ENCODE data around the gene RNF130. TPM values are rescaled to one million over a fixed set of nuclear protein-coding genes. Genes with fewer than 3 reads are reported as not detected.
"Not testable (repeated sequence)": the region's sequence is repeated elsewhere in the genome, so short reads cannot be mapped to it uniquely, and the experiment has no call there.

The RNF130 gene
- total RNA-seq, 1 donor from 2014 or later = 61.3 TPM

DNA sequence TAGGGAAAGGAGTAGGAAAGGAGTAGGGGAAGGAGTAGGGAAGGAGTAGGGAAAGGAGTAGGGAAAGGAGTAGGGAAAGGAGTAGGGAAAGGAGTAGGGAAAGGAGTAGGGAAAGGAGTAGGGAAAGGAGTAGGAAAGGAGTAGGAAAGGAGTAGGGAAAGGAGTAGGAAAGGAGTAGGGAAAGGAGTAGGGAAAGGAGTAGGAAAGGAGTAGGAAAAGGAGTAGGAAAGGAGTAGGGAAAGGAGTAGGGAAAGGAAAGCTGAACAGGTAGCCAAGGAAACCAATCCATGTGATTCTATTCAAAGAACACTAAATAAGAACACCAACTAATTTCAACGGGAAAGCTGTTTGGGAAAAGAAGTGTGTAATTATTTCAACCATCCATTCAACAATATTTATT lies 56.0 kb downstream of the RNF130 start:
- DNase-seq = not testable (repeated sequence)

DNA sequence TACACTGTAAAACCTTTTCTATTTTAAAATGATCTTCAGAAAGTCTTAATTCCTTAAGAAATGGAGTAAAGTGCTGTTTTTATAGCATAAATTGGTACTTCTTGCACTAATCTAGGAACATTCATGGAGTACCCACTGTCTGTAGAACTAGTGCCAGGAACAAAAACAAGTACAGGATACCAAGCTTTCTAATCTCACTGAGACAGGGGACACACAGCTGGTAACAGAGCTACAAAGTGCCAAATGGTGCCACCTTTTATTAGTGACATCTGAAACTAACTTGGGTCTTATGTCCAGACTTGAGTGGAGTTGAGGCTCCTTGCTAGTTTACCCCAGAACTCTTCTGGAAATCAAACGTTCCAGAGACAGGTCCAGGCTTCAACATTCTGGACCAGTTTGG lies 57.9 kb downstream of the RNF130 start:
- no peak for DNase-seq

GRCh38 chr5:180012316-180012715 lies 59.2 kb downstream of the RNF130 start:
- no peak for DNase-seq

- DNase-seq = no peak
These were observed 60.9 kb downstream of the RNF130 start for GRCh38 chr5:180010636-180011035.

DNA sequence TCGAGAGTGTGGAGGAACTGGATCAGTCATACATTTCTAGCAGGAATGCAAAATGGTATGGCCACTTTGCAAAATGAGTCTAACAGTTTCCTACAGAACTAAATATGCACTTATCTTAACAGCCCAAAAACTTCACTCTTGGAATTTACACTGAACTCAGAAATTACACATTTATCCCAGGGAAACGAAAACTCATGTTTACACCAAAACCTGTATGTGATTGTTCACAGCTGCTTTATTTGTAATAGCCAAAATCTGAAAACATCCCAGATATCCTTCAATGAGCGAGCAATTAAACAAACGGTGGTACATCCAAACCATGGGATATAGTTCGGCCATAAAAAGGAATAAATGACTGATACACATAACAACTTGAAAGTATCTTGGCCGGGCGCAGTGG lies 62.0 kb downstream of the RNF130 start:
- no peak for DNase-seq

- no peak for DNase-seq
These were observed 63.1 kb downstream of the RNF130 start for GRCh38 chr5:180008433-180008832.

- peak; percentile 10 for DNase-seq
These were observed 64.0 kb downstream of the RNF130 start for GRCh38 chr5:180007582-180007981.

GRCh38 chr5:180006141-180006540 lies 65.4 kb downstream of the RNF130 start:
- DNase-seq = peak; percentile 20

DNA sequence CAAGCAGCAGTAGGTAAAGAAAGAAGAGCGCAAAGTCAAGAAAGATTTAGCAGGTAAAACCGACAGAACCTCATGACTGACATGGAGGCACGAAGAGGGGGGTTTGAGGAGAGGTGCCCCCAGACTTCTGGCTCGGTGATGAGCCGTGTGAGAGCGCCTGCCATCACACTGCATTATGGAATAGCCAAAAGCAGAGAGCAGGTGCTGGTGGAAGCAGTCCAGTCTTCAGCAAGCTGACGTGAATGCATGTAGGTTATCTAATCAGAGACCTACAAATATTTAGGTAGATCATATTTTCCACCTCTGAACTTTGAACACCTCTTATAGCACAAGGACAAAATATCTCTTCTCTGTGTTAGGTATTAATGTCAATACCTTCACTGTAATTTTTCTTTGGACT lies 68.4 kb downstream of the RNF130 start:
- no peak for DNase-seq

DNA sequence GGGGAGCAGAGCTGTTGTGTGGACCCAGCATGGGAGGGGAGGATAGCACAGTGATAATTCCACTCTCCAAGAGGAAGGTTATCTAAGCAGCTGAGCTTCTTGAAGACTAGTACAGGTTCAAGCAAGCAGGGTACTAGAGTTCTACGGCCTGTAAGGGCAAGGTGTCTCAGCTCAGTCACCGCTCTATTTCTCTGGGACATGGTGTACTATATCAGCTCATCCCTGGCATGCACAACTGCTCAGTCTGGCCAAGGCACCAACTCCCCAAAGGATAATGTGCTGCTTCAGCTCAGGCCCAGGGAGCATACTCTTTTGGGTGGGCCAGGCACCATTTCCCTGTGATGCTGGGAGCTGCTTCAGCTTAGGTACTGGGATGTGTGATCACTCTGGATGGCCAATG lies 69.8 kb downstream of the RNF130 start:
- no peak for DNase-seq

GRCh38 chr5:180001136-180001535 lies 70.4 kb downstream of the RNF130 start:
- DNase-seq = no peak

- no peak for DNase-seq
These were observed 73.1 kb downstream of the RNF130 start for GRCh38 chr5:179998485-179998884.

DNA sequence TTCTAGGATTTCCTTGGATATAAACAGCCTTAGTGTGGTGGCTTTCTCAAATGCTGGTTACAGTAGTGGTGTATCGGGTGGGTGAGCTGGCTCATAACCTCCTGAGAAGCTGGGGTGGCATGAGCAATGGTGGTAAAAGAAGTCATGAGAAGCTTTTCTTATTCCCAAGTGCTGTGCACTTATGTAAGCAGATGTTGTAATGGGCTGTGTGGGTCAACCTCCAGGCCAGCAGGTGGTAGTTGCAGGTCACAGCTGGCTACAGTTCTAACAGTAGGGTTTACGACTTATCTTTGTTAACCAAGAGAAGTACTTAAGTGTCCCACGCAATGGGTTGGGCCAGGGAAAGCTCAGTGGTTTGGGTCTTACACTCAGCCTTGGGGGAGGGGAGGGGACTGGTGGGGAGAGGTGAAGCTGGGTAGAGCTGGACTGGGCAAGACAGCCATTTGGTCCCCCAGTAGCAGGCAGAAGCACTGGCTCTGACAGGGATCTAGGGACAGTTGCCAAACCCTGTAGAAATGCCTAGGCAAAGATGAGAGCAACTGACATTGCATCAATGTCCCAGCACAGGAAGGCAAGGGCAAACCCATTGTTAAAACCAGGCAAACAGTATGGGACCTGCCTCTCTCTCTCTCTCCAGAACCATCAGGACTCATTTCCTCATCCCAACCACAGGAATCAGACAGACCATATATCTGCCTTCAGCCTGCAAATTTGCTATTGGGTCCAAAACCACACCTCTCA lies 76.8 kb downstream of the RNF130 start:
- DNase-seq = no peak

- DNase-seq = not testable (repeated sequence)
These were observed 78.7 kb downstream of the RNF130 start for GRCh38 chr5:179992855-179993254.

GRCh38 chr5:179991106-179991505 lies 80.5 kb downstream of the RNF130 start:
- no peak for DNase-seq

- not testable (repeated sequence) for DNase-seq
These were observed 81.0 kb downstream of the RNF130 start for GRCh38 chr5:179990525-179990924.

DNA sequence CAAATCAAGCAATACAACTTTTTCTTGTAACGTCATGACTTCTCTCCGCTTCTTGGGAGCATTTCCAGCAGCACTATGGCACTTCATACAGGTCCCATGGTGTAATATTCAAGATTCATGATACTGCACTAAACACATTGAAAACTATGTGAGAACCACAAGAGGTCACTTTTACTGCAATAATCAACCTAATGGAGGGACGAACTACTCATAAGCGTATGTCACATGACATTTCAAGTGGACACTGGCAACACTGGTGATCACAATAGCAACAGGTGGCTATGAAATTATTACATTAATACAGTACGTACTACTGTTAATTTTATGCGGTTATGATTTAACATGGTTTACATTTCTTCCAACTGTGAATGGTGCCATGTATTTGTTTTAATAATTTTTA lies 85.2 kb downstream of the RNF130 start:
- no peak for DNase-seq

GRCh38 chr5:179981636-179982035 lies 89.9 kb downstream of the RNF130 start:
- no peak for DNase-seq

- peak; percentile 35 for DNase-seq
These were observed 90.8 kb downstream of the RNF130 start for GRCh38 chr5:179980767-179981166.

GRCh38 chr5:179978792-179979191 lies 92.8 kb downstream of the RNF130 start:
- DNase-seq = no peak

- DNase-seq = no peak
These were observed 95.8 kb downstream of the RNF130 start for GRCh38 chr5:179975713-179976134.

DNA sequence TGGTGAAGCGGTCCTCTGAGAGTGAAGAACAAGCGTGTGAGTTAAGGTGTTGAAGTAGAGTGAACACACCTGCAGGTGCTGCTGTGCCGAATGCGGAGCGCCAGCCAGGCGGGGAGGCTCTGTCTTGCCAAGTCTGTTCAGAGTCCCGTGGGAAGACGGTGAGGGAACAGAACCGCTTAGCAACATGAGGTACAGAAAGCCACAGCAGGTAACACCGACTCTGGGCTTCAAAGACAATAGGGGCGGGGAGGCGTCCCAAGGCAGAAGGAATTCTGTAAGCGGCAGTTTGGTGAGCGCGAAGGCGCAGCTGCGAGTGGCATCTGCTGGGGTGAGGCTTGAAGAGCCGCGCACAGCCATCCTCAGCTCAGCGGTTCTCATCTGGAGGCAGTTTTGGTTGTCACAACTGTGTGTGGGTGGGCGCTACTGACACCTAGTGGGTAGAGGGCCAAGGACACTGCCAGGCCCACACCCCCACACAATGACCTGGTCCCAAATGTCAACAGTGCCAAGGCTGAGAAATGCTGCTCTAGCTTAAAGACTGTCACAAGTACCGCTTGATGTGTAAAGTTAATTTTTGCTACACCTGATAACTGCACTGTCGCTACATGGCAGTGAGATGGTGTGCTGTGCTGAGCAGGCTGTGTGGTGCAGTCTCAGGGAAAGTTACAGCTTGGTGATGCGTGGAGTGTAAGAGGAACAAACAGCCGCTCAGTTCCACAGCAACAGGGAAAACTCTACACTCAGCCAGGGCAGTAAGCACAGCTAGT lies 96.4 kb downstream of the RNF130 start:
- DNase-seq = peak; percentile 67

DNA sequence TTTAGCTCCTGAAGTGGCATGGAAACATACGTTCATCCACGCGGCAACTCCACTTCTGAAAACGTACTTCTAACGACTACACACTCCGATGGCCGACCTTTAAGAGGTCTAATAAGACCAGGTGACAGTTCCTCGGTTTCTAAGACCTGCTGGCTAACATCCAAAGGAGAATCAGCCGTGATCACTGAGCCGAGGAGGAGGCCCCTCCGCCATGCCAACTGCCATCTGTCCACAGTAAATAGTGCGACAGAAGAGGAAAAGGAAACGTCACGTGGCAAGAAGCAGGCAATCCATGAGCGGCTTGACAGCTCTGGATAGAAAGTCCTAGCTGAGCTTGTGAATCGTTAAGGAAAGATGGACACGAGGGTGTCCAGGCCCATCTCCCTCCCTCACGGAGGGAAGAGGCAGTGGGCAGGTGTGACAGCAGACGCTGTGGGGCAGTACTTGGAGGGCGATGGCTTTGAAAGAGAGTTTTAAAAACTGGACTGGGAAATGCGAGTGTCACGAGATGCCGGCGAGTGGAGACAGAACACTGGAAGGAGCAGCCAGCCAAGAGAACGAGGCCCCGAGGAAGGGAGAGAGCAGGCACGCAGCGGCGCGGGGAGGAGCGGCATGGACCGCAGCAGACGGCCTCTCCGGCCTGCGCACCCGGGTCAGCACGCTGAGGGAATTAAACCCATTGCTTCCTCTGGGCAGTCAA lies 97.2 kb downstream of the RNF130 start:
- peak; percentile 24 for DNase-seq

All from tongue (tissue), 2 donors.